Thyroid gland (tissue), 4 donors: ENCODE measurements around the gene ARHGAP12.

Experiments used
- CTCF ChIP-seq, 6 experiments: fragments of 200-600 bp in 3 of 6; fragments of 450-650 bp in 3 of 6; sonication (generic) in 3 of 6; IDR thresholded peaks; one replicate each; pipeline ENCODE4 v1.5.1; 2016 to 2019; ENCODE audit warnings: antibody characterized with exemption in 6 of 6, mild to moderate bottlenecking in 2 of 6, inconsistent platforms in 1 of 6, moderate library complexity in 1 of 6
- POLR2A ChIP-seq, 2 donors: fragments of 450-650 bp; IDR thresholded peaks; one replicate each; pipeline ENCODE4 v1.6.1; 2017; ENCODE audit warnings: antibody characterized with exemption in 2 of 2, mild to moderate bottlenecking in 2 of 2, moderate library complexity in 1 of 2

- TF ChIP-seq CTCF (IDR thresholded peaks at IDR 0.05) (no peak), POLR2A (IDR thresholded peaks at IDR 0.05) (no peak)
These were observed 20.6 kb upstream of the ARHGAP12 start for GRCh38 chr10:31949266-31949665.
